Measurements from ENCODE around the gene AIP. TPM values are rescaled to one million over a fixed set of nuclear protein-coding genes. Genes with fewer than 3 reads are reported as not detected.

Gene AIP
- total and polyA plus RNA-seq, 9 of the 15 experiments (the other 6 are each of a cell fraction or from before 2014, with no cell fraction given) = 5.2 to 92.5 (median 52.7) TPM

DNA sequence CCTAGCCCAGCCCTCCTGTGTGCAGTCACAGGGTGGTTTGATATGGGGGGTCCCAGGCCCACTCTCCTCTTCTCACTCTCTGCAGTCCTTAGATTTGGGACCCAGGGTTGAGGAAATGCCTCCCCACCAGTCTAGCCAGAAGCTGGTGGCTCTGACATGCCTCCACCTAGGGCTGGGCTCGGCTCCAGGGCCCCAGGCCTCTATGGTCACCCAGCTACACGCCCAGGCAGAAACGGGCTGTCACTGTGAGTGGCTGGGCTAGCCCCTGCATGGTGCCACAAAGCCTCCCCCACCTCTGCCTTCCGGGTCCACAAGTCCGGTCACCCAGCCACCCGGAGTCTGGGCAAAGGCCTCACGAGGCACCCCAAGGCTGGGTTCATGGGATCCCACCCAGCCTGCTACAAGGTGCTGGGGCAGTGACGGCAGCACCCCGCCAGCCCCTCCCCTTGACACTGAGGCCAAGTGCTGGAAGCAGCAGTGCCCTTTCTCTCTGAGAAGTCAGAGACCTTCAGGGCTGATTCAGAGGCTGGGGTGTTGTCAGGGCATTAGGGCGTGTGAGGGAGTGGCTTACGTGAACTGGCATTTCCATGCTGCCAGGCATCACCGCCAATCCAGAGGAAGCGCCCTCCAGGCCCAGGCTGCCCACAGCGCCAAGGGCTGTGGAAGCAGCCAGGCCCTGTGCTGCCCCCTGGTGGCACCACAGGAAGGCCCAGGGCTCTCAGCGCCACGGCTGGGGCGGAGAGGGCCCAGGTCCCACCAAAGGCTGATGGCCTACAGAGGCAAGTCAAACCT is 23.0 kb downstream of the AIP start (continued):
- TF ChIP-seq ZNF586 (CRISPR knock-in tag; conservative IDR thresholded peaks at IDR 0.05) (no peak), ZNF282 (CRISPR knock-in tag; IDR thresholded peaks at IDR 0.05) (0 out of 2 replicates have a peak, but pooled peaks have one; percentile 52), LEF1 (IDR thresholded peaks at IDR 0.05) (no peak), ATF1 (CRISPR knock-in tag; IDR thresholded peaks at IDR 0.05) (no peak), ATF1 (tag; IDR thresholded peaks at IDR 0.05) (peak; percentile 56; the same call in 1 of the 2 replicates), MTF1 (CRISPR knock-in tag; IDR thresholded peaks at IDR 0.05; ENCODE audit: borderline replicate concordance) (no peak), ZNF644 (tag; IDR thresholded peaks at IDR 0.05; ENCODE audit: low read depth) (no peak), TEAD4 (IDR thresholded peaks at IDR 0.05; ENCODE audit: low read length) (no peak; the same call in 1 of the 2 replicates), TEAD4 (CRISPR knock-in tag; IDR thresholded peaks at IDR 0.05; ENCODE audit: borderline replicate concordance) (no peak), FOXA3 (CRISPR knock-in tag; conservative IDR thresholded peaks at IDR 0.05 in 1 of 2, IDR thresholded peaks at IDR 0.05 in 1 of 2) (no peak), PHB (CRISPR knock-in tag; IDR thresholded peaks at IDR 0.05) (no peak), XRCC5 (IDR thresholded peaks at IDR 0.05; ENCODE audit: low read depth, low read length) (peak; percentile 91; the same call in 1 of the 2 replicates), HDAC8 (tag; IDR thresholded peaks at IDR 0.05) (no peak), MEF2A (IDR thresholded peaks at IDR 0.05; ENCODE audit: control insufficient read depth, low read depth, low read length) (no peak), ZSCAN32 (CRISPR knock-in tag; IDR thresholded peaks at IDR 0.05) (peak; percentile 23; the same call in 1 of the 2 replicates), TAF15 (IDR thresholded peaks at IDR 0.05; ENCODE audit: low read depth, low read length) (no peak), ZNF140 (CRISPR knock-in tag; IDR thresholded peaks at IDR 0.05) (no peak), MTA1 (IDR thresholded peaks at IDR 0.05; ENCODE audit: borderline replicate concordance) (0 out of 2 replicates have a peak, but pooled peaks have one; percentile 11), LCOR (CRISPR knock-in tag; IDR thresholded peaks at IDR 0.05) (no peak), ZFX (CRISPR knock-in tag; IDR thresholded peaks at IDR 0.05) (peak; percentile 73), GATAD2B (IDR thresholded peaks at IDR 0.05; ENCODE audit: borderline replicate concordance) (no peak), NFATC3 (IDR thresholded peaks at IDR 0.05) (no peak), ZNF778 (CRISPR knock-in tag; IDR thresholded peaks at IDR 0.05) (no peak), ZNF507 (tag; conservative IDR thresholded peaks at IDR 0.05) (no peak), ZNF584 (CRISPR knock-in tag; IDR thresholded peaks at IDR 0.05; ENCODE audit: low read depth) (no peak), ZNF134 (CRISPR knock-in tag; conservative IDR thresholded peaks at IDR 0.05) (no peak)
- TF ChIP-seq, protein P1, sequence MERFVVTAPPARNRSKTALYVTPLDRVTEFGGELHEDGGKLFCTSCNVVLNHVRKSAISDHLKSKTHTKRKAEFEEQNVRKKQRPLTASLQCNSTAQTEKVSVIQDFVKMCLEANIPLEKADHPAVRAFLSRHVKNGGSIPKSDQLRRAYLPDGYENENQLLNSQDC (CRISPR knock-in tag; IDR thresholded peaks at IDR 0.05) = no peak
- TF ChIP-seq, protein P2, sequence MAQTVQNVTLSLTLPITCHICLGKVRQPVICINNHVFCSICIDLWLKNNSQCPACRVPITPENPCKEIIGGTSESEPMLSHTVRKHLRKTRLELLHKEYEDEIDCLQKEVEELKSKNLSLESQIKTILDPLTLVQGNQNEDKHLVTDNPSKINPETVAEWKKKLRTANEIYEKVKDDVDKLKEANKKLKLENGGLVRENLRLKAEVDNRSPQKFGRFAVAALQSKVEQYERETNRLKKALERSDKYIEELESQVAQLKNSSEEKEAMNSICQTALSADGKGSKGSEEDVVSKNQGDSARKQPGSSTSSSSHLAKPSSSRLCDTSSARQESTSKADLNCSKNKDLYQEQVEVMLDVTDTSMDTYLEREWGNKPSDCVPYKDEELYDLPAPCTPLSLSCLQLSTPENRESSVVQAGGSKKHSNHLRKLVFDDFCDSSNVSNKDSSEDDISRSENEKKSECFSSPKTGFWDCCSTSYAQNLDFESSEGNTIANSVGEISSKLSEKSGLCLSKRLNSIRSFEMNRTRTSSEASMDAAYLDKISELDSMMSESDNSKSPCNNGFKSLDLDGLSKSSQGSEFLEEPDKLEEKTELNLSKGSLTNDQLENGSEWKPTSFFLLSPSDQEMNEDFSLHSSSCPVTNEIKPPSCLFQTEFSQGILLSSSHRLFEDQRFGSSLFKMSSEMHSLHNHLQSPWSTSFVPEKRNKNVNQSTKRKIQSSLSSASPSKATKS (CRISPR knock-in tag; IDR thresholded peaks at IDR 0.05) = no peak

All from K562 (cell line).